SK-MEL-5 (cell line): ENCODE data around the gene COL20A1. TPM values are rescaled to one million over a fixed set of nuclear protein-coding genes. Genes with fewer than 3 reads are reported as not detected.

Experiments used
- DNase-seq: peaks from one replicate; pipeline ENCODE4 v3.0.0-alpha.2; 2016; ENCODE audit warnings: low read depth, low spot score
- in situ Hi-C: cut with HindIII; loops from 2 replicates; pipeline ENCODE4 v1.10.0; 2016; ENCODE audit warnings: low sequenced_read_pairs, high pct_unique_total_duplicates, low pct_unique_long_range_greater_than_20kb
- total RNA-seq: library from RNA; depleted of rRNA; stranded (reverse); fragments of >200 nt; shearing (Covaris generic); gene quantifications from 2 replicates; pipeline ENCODE4 v1.2.3, GENCODE V29; 2014

COL20A1 gene
- total RNA-seq, 1 experiment from 2014 or later: not detected

- in situ Hi-C loops: no loop called here
- DNase-seq: no peak
These were observed 34.2 kb upstream of the COL20A1 start for GRCh38 chr20:63258781-63259180.

- no peak for DNase-seq
- in situ Hi-C loops: no loop called here
These were observed 33.1 kb upstream of the COL20A1 start for GRCh38 chr20:63259734-63260460.

GRCh38 chr20:63260521-63260920, 32.5 kb upstream of the COL20A1 start:
- in situ Hi-C loops: no loop called here
- no peak for DNase-seq

GRCh38 chr20:63261060-63261794, 31.8 kb upstream of the COL20A1 start:
- in situ Hi-C loops: no loop called here
- no peak for DNase-seq

GRCh38 chr20:63261795-63262528, 31.0 kb upstream of the COL20A1 start:
- no peak for DNase-seq
- in situ Hi-C loops: no loop called here

GRCh38 chr20:63262836-63263235, 30.1 kb upstream of the COL20A1 start:
- DNase-seq: no peak
- in situ Hi-C loops: no loop called here

GRCh38 chr20:63264000-63264399, 29.0 kb upstream of the COL20A1 start:
- in situ Hi-C loops: no loop called here
- no peak for DNase-seq

- in situ Hi-C loops: no loop called here
These were observed 28.5 kb upstream of the COL20A1 start for GRCh38 chr20:63264519-63264918.

GRCh38 chr20:63265891-63266515, 27.0 kb upstream of the COL20A1 start:
- DNase-seq: no peak
- in situ Hi-C loops: no loop called here

More at GRCh38 chr20:63264519-63264918, 28.5 kb upstream of the COL20A1 start:
- no peak for DNase-seq

- in situ Hi-C loops: no loop called here
- no peak for DNase-seq
These were observed 25.3 kb upstream of the COL20A1 start for GRCh38 chr20:63267691-63268090.

- DNase-seq: no peak
- in situ Hi-C loops: no loop called here
These were observed 24.7 kb upstream of the COL20A1 start for GRCh38 chr20:63268256-63268655.

- no peak for DNase-seq
- in situ Hi-C loops: no loop called here
These were observed 24.1 kb upstream of the COL20A1 start for GRCh38 chr20:63268671-63269439.

GRCh38 chr20:63269724-63270123, 23.3 kb upstream of the COL20A1 start:
- in situ Hi-C loops: no loop called here
- DNase-seq: no peak

GRCh38 chr20:63270606-63271325, 22.2 kb upstream of the COL20A1 start:
- no peak for DNase-seq
- in situ Hi-C loops: no loop called here

- DNase-seq: peak; percentile 87
- in situ Hi-C loops: no loop called here
These were observed 20.6 kb upstream of the COL20A1 start, which contains the start of gene ARFGAP1 for GRCh38 chr20:63272105-63273058. Gene ARFGAP1 (plus strand): TSS chr20:63272813. CDS start chr20:63275581, 2,768 bp downstream.
